ENCODE data around the gene CASKIN2.

Gene CASKIN2

DNA sequence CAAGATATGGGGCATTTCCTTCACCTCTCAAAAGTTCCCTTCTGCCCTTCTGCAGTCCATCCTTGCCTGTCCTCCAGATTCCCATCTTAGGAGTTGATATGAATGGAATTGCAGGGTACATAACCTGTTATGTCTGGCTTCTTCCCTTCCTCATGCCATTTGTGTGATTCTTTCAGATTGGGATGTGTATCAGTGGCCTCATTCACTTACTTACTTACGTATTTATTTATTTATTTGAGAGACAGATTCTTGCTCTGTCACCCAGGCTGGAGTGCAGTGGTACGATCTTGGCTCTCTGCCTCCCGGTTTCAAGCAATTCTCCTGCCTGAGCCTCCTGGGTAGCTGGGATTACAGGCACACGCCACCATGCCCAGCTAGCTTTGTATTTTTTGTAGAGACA is 65.1 kb downstream of the CASKIN2 start:
- no peak for TF ChIP-seq CTCF (IDR thresholded peaks at IDR 0.05; ENCODE audit: low read depth, low read length)
- H3K4me3 ChIP-seq (ENCODE audit: low read depth, low read length) = no peak overlapping the region

All from WI38 (cell line).